Stomach (tissue), 9 donors: Measurements from ENCODE around the gene BAIAP2L2. TPM values are rescaled to one million over a fixed set of nuclear protein-coding genes. Genes with fewer than 3 reads are reported as not detected.

Experiments used
- DNase-seq, 2 donors: peaks; one replicate each; pipeline versions ENCODE4 v3.0.0 to v3.0.0-alpha.2; 2013 to 2019
- H3K27ac ChIP-seq, 5 donors: fragments of 200-600 bp in 4 of 5; sonication (generic) in 4 of 5; one replicate each; pipeline ENCODE4 v1.5.1; 2013 to 2019; ENCODE audit warnings: mild to moderate bottlenecking in 1 of 5, moderate library complexity in 1 of 5
- H3K27me3 ChIP-seq, 3 donors: fragments of 200-600 bp; sonication (generic); one replicate each; pipeline ENCODE4 v1.5.1; 2017 to 2019; ENCODE audit warnings: mixed run types in 1 of 3
- H3K36me3 ChIP-seq, 4 donors: fragments of 200-600 bp; sonication (generic); 1 replicate in 3 of 4; 2 replicates in 1 of 4; pipeline ENCODE4 v1.5.1; 2016 to 2019
- H3K4me1 ChIP-seq, 4 donors: fragments of 200-600 bp; sonication (generic); one replicate each; pipeline ENCODE4 v1.5.1; 2016 to 2019
- H3K4me3 ChIP-seq, 4 donors: fragments of 200-600 bp; sonication (generic) in 3 of 4; one replicate each; pipeline ENCODE4 v1.5.1; 2016 to 2019; ENCODE audit warnings: mild to moderate bottlenecking in 1 of 4
- H3K9me3 ChIP-seq, 4 donors: fragments of 200-600 bp; sonication (generic); one replicate each; pipeline ENCODE4 v1.5.1; 2016 to 2019
- EP300 ChIP-seq: sonication (generic); formaldehyde crosslinking; IDR thresholded peaks from one replicate; pipeline ENCODE4 v1.6.1; 2017; ENCODE audit warnings: antibody characterized with exemption
- POLR2A ChIP-seq, 4 donors: fragments of 450-650 bp; IDR thresholded peaks; one replicate each; pipeline ENCODE4 v1.6.1; 2016; ENCODE audit warnings: antibody characterized with exemption in 4 of 4, control low read depth in 2 of 4, mild to moderate bottlenecking in 1 of 4, moderate library complexity in 1 of 4
- POLR2AphosphoS5 ChIP-seq, 3 donors: sonication (generic); formaldehyde crosslinking; IDR thresholded peaks; one replicate each; pipeline ENCODE4 v1.6.1; 2016; ENCODE audit warnings: antibody characterized with exemption in 3 of 3
- WGBS, 5 donors: extraction: QIAGEN DNeasy Blood & Tissue Kit in 3 of 5; methylation state at CpG; one replicate each; pipeline versions ENCODE4 v1.1.5 to v1.1.7; 2013 to 2018; 5-methylcytosine and 5-hydroxymethylcytosine counted together
- intact Hi-C: fragments of 100-400 bp; cut with DNase I; formaldehyde crosslinking; loops from one replicate; pipeline ENCODE4 v1.15.1; 2023; ENCODE audit warnings: low total_unique reads
- polyA plus RNA-seq, 3 donors: library from polyadenylated mRNA; stranded (reverse); fragments of 200-250 nt; gene quantifications; one replicate each; pipeline ENCODE4 v1.2.3, GENCODE V29; 2013
- total RNA-seq, 5 donors: library from RNA; depleted of rRNA; stranded (reverse); fragments of >200 nt; gene quantifications; one replicate each; pipeline versions ENCODE4 v1.1.0 to v1.2.3, GENCODE V29; 2014 to 2016
- TF ChIP-seq, protein P1 (sequence below), 7 experiments: fragments of 450-650 bp in 4 of 7; fragments of 200-600 bp in 3 of 7; sonication (generic) in 3 of 7; IDR thresholded peaks; one replicate each; pipeline ENCODE4 v1.5.1; 2016 to 2019; ENCODE audit warnings: antibody characterized with exemption in 7 of 7, control low read depth in 2 of 7, mild to moderate bottlenecking in 1 of 7
- donor health status: healthy with polysubstance abuse.
- donor health status: Bipolar disorder and iron deficiency.
- donor health status: healthy.

Gene BAIAP2L2
- total and polyA plus RNA-seq, 8 donors, result 1.2 to 397 (median 5.4) TPM

DNA sequence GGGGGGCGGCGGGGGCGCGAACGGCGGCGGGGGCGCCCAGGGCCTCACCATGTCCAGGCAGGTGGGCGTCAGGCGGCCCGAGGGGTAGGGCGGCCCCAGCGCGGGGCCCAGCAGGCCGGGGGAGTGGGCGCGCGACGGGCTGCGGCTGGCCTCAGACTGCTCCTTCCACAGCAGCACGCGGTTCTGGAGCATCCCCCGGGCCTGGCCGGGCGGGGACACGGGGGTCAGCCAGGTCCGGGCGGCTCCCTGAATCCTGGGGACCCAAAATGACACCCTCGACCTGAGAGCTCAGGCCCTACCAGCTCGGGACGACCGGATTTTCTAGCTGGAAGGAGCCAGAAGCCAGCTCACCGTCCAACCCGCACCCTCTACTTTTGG is 21.0 kb downstream of the BAIAP2L2 start:
- H3K9me3 ChIP-seq, result no peaks in the 10 kb centered on the region
- DNase-seq, result no peak
- peaks cover 0 to 33% (median 12%) of the 10 kb centered on the region in 3 donors for H3K27me3 ChIP-seq
- TF ChIP-seq, protein P1, sequence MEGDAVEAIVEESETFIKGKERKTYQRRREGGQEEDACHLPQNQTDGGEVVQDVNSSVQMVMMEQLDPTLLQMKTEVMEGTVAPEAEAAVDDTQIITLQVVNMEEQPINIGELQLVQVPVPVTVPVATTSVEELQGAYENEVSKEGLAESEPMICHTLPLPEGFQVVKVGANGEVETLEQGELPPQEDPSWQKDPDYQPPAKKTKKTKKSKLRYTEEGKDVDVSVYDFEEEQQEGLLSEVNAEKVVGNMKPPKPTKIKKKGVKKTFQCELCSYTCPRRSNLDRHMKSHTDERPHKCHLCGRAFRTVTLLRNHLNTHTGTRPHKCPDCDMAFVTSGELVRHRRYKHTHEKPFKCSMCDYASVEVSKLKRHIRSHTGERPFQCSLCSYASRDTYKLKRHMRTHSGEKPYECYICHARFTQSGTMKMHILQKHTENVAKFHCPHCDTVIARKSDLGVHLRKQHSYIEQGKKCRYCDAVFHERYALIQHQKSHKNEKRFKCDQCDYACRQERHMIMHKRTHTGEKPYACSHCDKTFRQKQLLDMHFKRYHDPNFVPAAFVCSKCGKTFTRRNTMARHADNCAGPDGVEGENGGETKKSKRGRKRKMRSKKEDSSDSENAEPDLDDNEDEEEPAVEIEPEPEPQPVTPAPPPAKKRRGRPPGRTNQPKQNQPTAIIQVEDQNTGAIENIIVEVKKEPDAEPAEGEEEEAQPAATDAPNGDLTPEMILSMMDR (IDR thresholded peaks at IDR 0.05), result no peak
- TF ChIP-seq POLR2A (IDR thresholded peaks at IDR 0.05), result no peak
- TF ChIP-seq POLR2AphosphoS5 (IDR thresholded peaks at IDR 0.05), result no peak
- no peak for TF ChIP-seq EP300
- H3K4me3 ChIP-seq, result peak overlapping the region in 3 of 4 donors; percentile 20 to 30 (median 29)
- H3K27ac ChIP-seq, result no peak overlapping the region
- intact Hi-C loops, result no loop called here
- peaks cover 5 to 14% (median 10%) of the 10 kb centered on the region in 4 donors for H3K4me1 ChIP-seq
- H3K36me3 ChIP-seq, result peaks cover 0 to 34% (median 10%) of the 10 kb centered on the region in 4 donors
- 39 to 75% (median 63%) methylated on average over 8 to 34 of the region's 34 CpGs for WGBS, 5 donors

DNA sequence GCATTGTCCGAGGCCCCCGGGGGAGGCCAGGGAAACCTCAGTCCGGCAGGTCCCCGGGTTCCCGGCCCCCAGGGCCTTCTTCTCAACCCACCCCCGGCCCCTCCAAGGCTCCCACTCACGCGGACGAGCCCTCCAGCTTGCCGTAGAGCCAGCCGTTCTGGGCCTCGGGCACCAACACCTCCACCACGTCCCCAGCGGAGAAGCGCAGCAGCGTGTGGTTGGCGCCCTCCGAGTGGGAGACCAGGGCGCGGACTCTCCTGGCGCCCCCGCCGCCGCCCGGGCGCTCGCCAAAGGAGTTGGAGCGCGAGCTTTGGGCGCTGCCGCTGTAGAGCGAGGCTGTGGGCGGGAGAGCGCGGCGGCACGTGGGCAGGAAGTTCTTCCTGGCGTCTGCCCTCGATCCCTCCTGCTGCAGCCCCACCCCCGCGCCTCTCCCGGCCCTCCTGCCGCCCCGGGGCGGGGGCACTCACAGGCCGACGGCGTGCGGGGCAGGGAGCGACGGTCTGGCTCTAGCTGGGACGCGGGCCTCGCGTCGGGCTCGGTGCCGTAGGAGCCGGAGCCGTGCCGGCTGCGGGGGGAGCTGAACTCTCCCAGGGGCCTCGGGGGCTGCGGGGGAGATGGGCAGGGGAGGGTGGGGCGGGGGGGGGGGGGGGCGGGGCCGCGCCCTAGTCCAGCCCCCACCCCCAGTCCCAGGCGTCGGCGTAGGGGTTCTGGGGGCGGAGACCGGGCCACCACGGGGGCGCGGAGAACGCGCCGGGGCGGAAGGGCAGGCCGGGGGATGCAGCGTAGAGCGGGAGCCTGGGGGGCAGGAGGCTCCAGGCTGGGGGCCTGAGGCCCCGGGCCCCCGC is 21.6 kb downstream of the BAIAP2L2 start:
- Histone ChIP-seq H3K27me3 (peaks cover 0 to 39% (median 12%) of the 10 kb centered on the region in 3 donors), H3K27ac (no peak overlapping the region), H3K4me1 (peaks cover 5 to 14% (median 10%) of the 10 kb centered on the region in 4 donors), H3K36me3 (peaks cover 0 to 29% (median 10%) of the 10 kb centered on the region in 4 donors), H3K4me3 (peak overlapping the region; percentile 18 to 30 (median 24)), H3K9me3 (no peaks in the 10 kb centered on the region)
- 26 to 65% (median 56%) methylated on average over 8 to 83 of the region's 85 CpGs for WGBS, 5 donors
- TF ChIP-seq EP300 (no peak), POLR2AphosphoS5 (IDR thresholded peaks at IDR 0.05) (no peak), POLR2A (IDR thresholded peaks at IDR 0.05) (no peak)
- TF ChIP-seq, protein P1 (IDR thresholded peaks at IDR 0.05), result no peak
- intact Hi-C loops, result no loop called here
- peak in 1 of 2 donors; percentile 45 for DNase-seq

DNA sequence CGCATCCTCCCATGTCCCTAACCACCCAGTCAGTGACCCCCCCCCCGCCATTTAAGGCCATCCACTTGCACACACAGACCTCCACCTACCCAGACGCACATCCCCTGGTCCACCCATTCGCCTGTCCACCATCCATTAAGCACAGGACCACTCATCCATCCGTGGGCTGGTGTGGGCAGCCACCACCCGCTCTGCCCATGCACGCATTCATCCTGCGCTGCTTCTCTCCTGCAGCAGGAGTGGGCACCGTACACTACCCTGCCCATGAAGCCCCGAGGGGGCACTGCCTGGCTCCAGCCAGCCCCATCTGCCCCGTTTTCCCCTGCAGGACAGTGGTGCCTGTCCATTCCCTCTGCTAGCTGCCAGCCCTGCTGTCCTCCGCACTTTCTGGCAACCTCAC is 22.6 kb downstream of the BAIAP2L2 start:
- DNase-seq, result no peak

DNA sequence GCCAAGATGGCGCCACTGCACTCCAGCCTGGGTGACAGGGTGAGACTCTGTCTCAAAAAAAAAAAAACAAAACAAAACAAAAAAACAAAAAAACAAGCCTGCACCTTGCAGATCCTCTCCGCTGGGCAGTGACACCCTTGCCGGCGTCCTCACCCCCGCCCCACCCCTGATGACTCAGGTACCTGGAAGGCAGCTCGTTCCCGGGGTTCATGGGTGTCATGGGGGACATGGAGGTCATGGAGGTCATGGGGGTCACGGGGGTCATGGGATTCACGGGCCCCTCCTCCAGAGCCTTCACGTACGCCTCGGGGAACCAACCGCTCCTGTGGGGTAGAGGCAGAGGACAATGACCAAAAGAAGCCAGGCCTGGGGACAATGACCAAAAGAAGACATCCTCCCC is 23.5 kb downstream of the BAIAP2L2 start:
- Histone ChIP-seq H3K27ac (no peak overlapping the region), H3K36me3 (peaks cover 0 to 23% (median 10%) of the 10 kb centered on the region in 4 donors), H3K9me3 (no peaks in the 10 kb centered on the region), H3K4me3 (no peak overlapping the region), H3K4me1 (peaks cover 14 to 25% (median 20%) of the 10 kb centered on the region in 4 donors), H3K27me3 (peaks cover 0 to 58% (median 24%) of the 10 kb centered on the region in 3 donors)
- intact Hi-C loops, result no loop called here
- no peak for DNase-seq
- TF ChIP-seq POLR2A (IDR thresholded peaks at IDR 0.05) (no peak), EP300 (no peak), POLR2AphosphoS5 (IDR thresholded peaks at IDR 0.05) (no peak)
- TF ChIP-seq, protein P1 (IDR thresholded peaks at IDR 0.05), result no peak
- WGBS, 5 donors, result 78 to 90% (median 87%) methylated on average over 13 of the region's 13 CpGs

More for the DNA sequence above, 22.6 kb downstream of the BAIAP2L2 start:
- no peaks in the 10 kb centered on the region for H3K9me3 ChIP-seq
- TF ChIP-seq EP300 (no peak), POLR2A (IDR thresholded peaks at IDR 0.05) (no peak), POLR2AphosphoS5 (IDR thresholded peaks at IDR 0.05) (no peak)
- TF ChIP-seq, protein P1 (IDR thresholded peaks at IDR 0.05), result no peak
- H3K36me3 ChIP-seq, result peaks cover 0 to 26% (median 10%) of the 10 kb centered on the region in 4 donors
- peaks cover 5 to 16% (median 11%) of the 10 kb centered on the region in 4 donors for H3K4me1 ChIP-seq
- H3K4me3 ChIP-seq, result no peak overlapping the region
- 92 to 96% (median 94%) methylated on average over 10 to 12 of the region's 12 CpGs for WGBS, 5 donors
- H3K27me3 ChIP-seq, result peaks cover 0 to 49% (median 15%) of the 10 kb centered on the region in 3 donors
- no peak overlapping the region for H3K27ac ChIP-seq
- intact Hi-C loops, result no loop called here
